ENCODE measurements around the gene ADA. TPM values are rescaled to one million over a fixed set of nuclear protein-coding genes. Genes with fewer than 3 reads are reported as not detected.

Gene ADA
- total and polyA plus RNA-seq, 2 experiments from 2014 or later: 8.6 to 17.5 TPM

- no peaks in the 10 kb centered on the region for H3K79me2 ChIP-seq (ENCODE audit: insufficient read depth)
- H3K4me1 ChIP-seq (ENCODE audit: insufficient read depth): peaks cover 4% of the 10 kb centered on the region
- no peaks in the 10 kb centered on the region for H3K27me3 ChIP-seq (replicated peaks; ENCODE audit: insufficient read depth)
- H3K4me2 ChIP-seq (ENCODE audit: unreplicated experiment): peak overlapping the region; percentile 94
- H3K4me3 ChIP-seq: peak overlapping the region; percentile 92
- no peak overlapping the region for H3K27ac ChIP-seq
- no peak for TF ChIP-seq EZH2 (IDR thresholded peaks at IDR 0.05; ENCODE audit: insufficient read depth, poor library complexity, severe bottlenecking)
- WGBS, 2 experiments (ENCODE audit: low coverage in 1 of 2, low lambda C conversion rate in 2 of 2, missing lambda C conversion rate in 2 of 2): 2 to 3% methylated on average over 9 to 33 of the region's 33 CpGs
- H3F3A ChIP-seq (ENCODE audit: insufficient read depth): no peaks in the 10 kb centered on the region
- H3K9me2 ChIP-seq (ENCODE audit: insufficient read depth): no peaks in the 10 kb centered on the region
- no peaks in the 10 kb centered on the region for H4K20me1 ChIP-seq (ENCODE audit: insufficient read depth)
- no peak for DNase-seq
- peak overlapping the region; percentile 76 for H3K9ac ChIP-seq
- peak overlapping the region; percentile 63 for H2AFZ ChIP-seq
- in situ Hi-C loops (cut with MboI): no loop called here
- no peaks in the 10 kb centered on the region for H3K9me3 ChIP-seq (ENCODE audit: low read depth)
- H3K36me3 ChIP-seq (ENCODE audit: low read depth): no peaks in the 10 kb centered on the region
Measured at GRCh38 chr20:44651434-44651683, 140 bp downstream of the ADA start.

GRCh38 chr20:44650771-44651433 lies 597 bp downstream of the ADA start:
- no peaks in the 10 kb centered on the region for H3K36me3 ChIP-seq (ENCODE audit: low read depth)
- TF ChIP-seq EZH2phosphoT487 (IDR thresholded peaks at IDR 0.05; ENCODE audit: insufficient read depth, low read depth) (no peak), EZH2 (IDR thresholded peaks at IDR 0.05; ENCODE audit: insufficient read depth, poor library complexity, severe bottlenecking) (no peak)
- H3K27me3 ChIP-seq (replicated peaks; ENCODE audit: insufficient read depth): no peaks in the 10 kb centered on the region
- no peaks in the 10 kb centered on the region for H4K20me1 ChIP-seq (ENCODE audit: insufficient read depth)
- in situ Hi-C loops (cut with MboI): no loop called here
- H3K9me3 ChIP-seq (ENCODE audit: low read depth): no peaks in the 10 kb centered on the region
- H3K4me1 ChIP-seq (ENCODE audit: insufficient read depth): peaks cover 4% of the 10 kb centered on the region
- H3K4me3 ChIP-seq: peak overlapping the region; percentile 92
- DNase-seq: peak; percentile 18
- H3K27ac ChIP-seq: no peak overlapping the region
- H3K79me2 ChIP-seq (ENCODE audit: insufficient read depth): no peaks in the 10 kb centered on the region
- H3K4me2 ChIP-seq (ENCODE audit: unreplicated experiment): peak overlapping the region; percentile 94
- H2AFZ ChIP-seq: peak overlapping the region; percentile 63
- peak overlapping the region; percentile 76 for H3K9ac ChIP-seq
- WGBS, 2 experiments (ENCODE audit: low coverage in 1 of 2, low lambda C conversion rate in 2 of 2, missing lambda C conversion rate in 2 of 2): 59 to 67% methylated on average over 21 to 24 of the region's 24 CpGs
- no peaks in the 10 kb centered on the region for H3F3A ChIP-seq (ENCODE audit: insufficient read depth)
- no peaks in the 10 kb centered on the region for H3K9me2 ChIP-seq (ENCODE audit: insufficient read depth)

- no peak for DNase-seq
- no peak overlapping the region for H3K4me3 ChIP-seq
- no peak overlapping the region for H3K4me2 ChIP-seq (ENCODE audit: unreplicated experiment)
- 95% methylated on average over 6 of the region's 6 CpGs for WGBS, 2 experiments (ENCODE audit: low coverage in 1 of 2, low lambda C conversion rate in 2 of 2, missing lambda C conversion rate in 2 of 2)
- H3K79me2 ChIP-seq (ENCODE audit: insufficient read depth): no peaks in the 10 kb centered on the region
- no peak overlapping the region for H3K9ac ChIP-seq
- H3K27ac ChIP-seq: no peak overlapping the region
- H4K20me1 ChIP-seq (ENCODE audit: insufficient read depth): no peaks in the 10 kb centered on the region
- H3F3A ChIP-seq (ENCODE audit: insufficient read depth): no peaks in the 10 kb centered on the region
- no peaks in the 10 kb centered on the region for H3K36me3 ChIP-seq (ENCODE audit: low read depth)
- peaks cover 4% of the 10 kb centered on the region for H3K4me1 ChIP-seq (ENCODE audit: insufficient read depth)
- in situ Hi-C loops (cut with MboI): no loop called here
- H3K27me3 ChIP-seq (replicated peaks; ENCODE audit: insufficient read depth): no peaks in the 10 kb centered on the region
- H3K9me2 ChIP-seq (ENCODE audit: insufficient read depth): no peaks in the 10 kb centered on the region
- no peak for TF ChIP-seq EZH2 (IDR thresholded peaks at IDR 0.05; ENCODE audit: insufficient read depth, poor library complexity, severe bottlenecking)
- no peak for TF ChIP-seq EZH2phosphoT487 (IDR thresholded peaks at IDR 0.05; ENCODE audit: insufficient read depth, low read depth)
- no peak overlapping the region for H2AFZ ChIP-seq
- H3K9me3 ChIP-seq (ENCODE audit: low read depth): no peaks in the 10 kb centered on the region
Measured at GRCh38 chr20:44649976-44650375, 1.5 kb downstream of the ADA start.

- Histone ChIP-seq H3K9me2 (ENCODE audit: insufficient read depth) (no peaks in the 10 kb centered on the region), H3K4me1 (ENCODE audit: insufficient read depth) (peaks cover 5% of the 10 kb centered on the region), H3K4me3 (no peak overlapping the region), H3K9me3 (ENCODE audit: low read depth) (no peaks in the 10 kb centered on the region), H3K79me2 (ENCODE audit: insufficient read depth) (no peaks in the 10 kb centered on the region), H4K20me1 (ENCODE audit: insufficient read depth) (no peaks in the 10 kb centered on the region), H3K4me2 (ENCODE audit: unreplicated experiment) (no peak overlapping the region), H3K27ac (no peak overlapping the region), H3K9ac (no peak overlapping the region), H2AFZ (no peak overlapping the region), H3F3A (ENCODE audit: insufficient read depth) (no peaks in the 10 kb centered on the region), H3K27me3 (replicated peaks; ENCODE audit: insufficient read depth) (no peaks in the 10 kb centered on the region), H3K36me3 (ENCODE audit: low read depth) (no peaks in the 10 kb centered on the region)
- in situ Hi-C loops (cut with MboI): no loop called here
- DNase-seq: no peak
- 73 to 78% methylated on average over 3 of the region's 3 CpGs for WGBS, 2 experiments (ENCODE audit: low coverage in 1 of 2, low lambda C conversion rate in 2 of 2, missing lambda C conversion rate in 2 of 2)
- TF ChIP-seq EZH2 (IDR thresholded peaks at IDR 0.05; ENCODE audit: insufficient read depth, poor library complexity, severe bottlenecking) (no peak), EZH2phosphoT487 (IDR thresholded peaks at IDR 0.05; ENCODE audit: insufficient read depth, low read depth) (no peak)
Measured at GRCh38 chr20:44649126-44649525, 2.4 kb downstream of the ADA start.

- Histone ChIP-seq H2AFZ (no peak overlapping the region), H3K4me3 (no peak overlapping the region), H3K4me2 (ENCODE audit: unreplicated experiment) (no peak overlapping the region), H3F3A (ENCODE audit: insufficient read depth) (no peaks in the 10 kb centered on the region), H3K27ac (no peak overlapping the region), H3K36me3 (ENCODE audit: low read depth) (no peaks in the 10 kb centered on the region), H3K9me2 (ENCODE audit: insufficient read depth) (no peaks in the 10 kb centered on the region), H3K79me2 (ENCODE audit: insufficient read depth) (no peaks in the 10 kb centered on the region), H3K9me3 (ENCODE audit: low read depth) (no peaks in the 10 kb centered on the region), H3K27me3 (replicated peaks; ENCODE audit: insufficient read depth) (no peaks in the 10 kb centered on the region), H4K20me1 (ENCODE audit: insufficient read depth) (no peaks in the 10 kb centered on the region), H3K4me1 (ENCODE audit: insufficient read depth) (peaks cover 11% of the 10 kb centered on the region), H3K9ac (no peak overlapping the region)
- TF ChIP-seq EZH2 (IDR thresholded peaks at IDR 0.05; ENCODE audit: insufficient read depth, poor library complexity, severe bottlenecking): no peak
- no peak for TF ChIP-seq EZH2phosphoT487 (IDR thresholded peaks at IDR 0.05; ENCODE audit: insufficient read depth, low read depth)
- in situ Hi-C loops (cut with MboI): no loop called here
- WGBS, 2 experiments (ENCODE audit: low coverage in 1 of 2, low lambda C conversion rate in 2 of 2, missing lambda C conversion rate in 2 of 2): 75 to 82% methylated on average over 7 of the region's 7 CpGs
- DNase-seq: no peak
Measured at GRCh38 chr20:44648579-44648978, 2.9 kb downstream of the ADA start.

All from GM23248 (cell line).